ENCODE data around the gene SLIT3. TPM values are rescaled to one million over a fixed set of nuclear protein-coding genes. Genes with fewer than 3 reads are reported as not detected.

The SLIT3 gene
- total RNA-seq, 6 experiments from 2014 or later = 0.31 to 1.2 (median 0.65) TPM

DNA sequence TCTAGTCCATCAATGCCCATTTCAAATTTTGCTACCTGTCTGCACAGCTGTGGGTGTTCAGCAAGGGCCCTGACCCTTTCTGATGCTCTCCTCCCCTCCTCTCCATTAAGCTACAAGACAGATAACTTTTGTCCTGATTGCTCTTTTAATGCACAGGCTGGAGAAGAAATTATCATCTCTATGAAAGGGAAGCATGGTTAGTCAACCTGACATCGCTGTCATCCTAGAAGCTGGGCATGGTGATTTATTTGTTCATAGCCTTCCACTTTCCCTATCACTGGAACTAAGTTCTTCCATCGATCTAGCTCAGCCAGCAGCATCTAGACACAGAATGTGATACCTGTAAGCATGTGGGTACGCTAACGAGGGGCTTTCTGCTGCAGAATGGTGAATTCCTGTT, 50.1 kb downstream of the SLIT3 start:
- no peak for DNase-seq
- intact Hi-C loops (cut with DNase I) = no loop called here
- WGBS (ENCODE audit: insufficient coverage, low coverage, low lambda C conversion rate, missing lambda C conversion rate) = 50% methylated on average over 4 of the region's 4 CpGs
- Histone ChIP-seq H3K27ac (no peak overlapping the region), H3K27me3 (no peaks in the 10 kb centered on the region), H3K9me3 (no peaks in the 10 kb centered on the region), H3K4me3 (no peak overlapping the region), H3K4me1 (no peaks in the 10 kb centered on the region), H3K36me3 (no peaks in the 10 kb centered on the region)
- ATAC-seq = no peak
- TF ChIP-seq POLR2A (IDR thresholded peaks at IDR 0.05) (no peak), CTCF (IDR thresholded peaks at IDR 0.05) (no peak)

GRCh38 chr5:169248996-169249395, 51.9 kb downstream of the SLIT3 start:
- ATAC-seq (no peak), DNase-seq (no peak)
- no peaks in the 10 kb centered on the region for H3K9me3 ChIP-seq
- no peaks in the 10 kb centered on the region for H3K36me3 ChIP-seq
- H3K27me3 ChIP-seq = no peaks in the 10 kb centered on the region
- no peak for TF ChIP-seq POLR2A (IDR thresholded peaks at IDR 0.05)
- no peak for TF ChIP-seq CTCF (IDR thresholded peaks at IDR 0.05)
- intact Hi-C loops (cut with DNase I) = no loop called here
- no peak overlapping the region for H3K27ac ChIP-seq
- 57% methylated on average over 1 of the region's 1 CpG for WGBS (ENCODE audit: insufficient coverage, low coverage, low lambda C conversion rate, missing lambda C conversion rate)
- H3K4me3 ChIP-seq = no peak overlapping the region
- no peaks in the 10 kb centered on the region for H3K4me1 ChIP-seq

- no peak for TF ChIP-seq POLR2A (IDR thresholded peaks at IDR 0.05)
- no peak for TF ChIP-seq CTCF (IDR thresholded peaks at IDR 0.05)
- ATAC-seq (no peak), DNase-seq (no peak)
- no peaks in the 10 kb centered on the region for H3K27me3 ChIP-seq
- no peak overlapping the region for H3K4me3 ChIP-seq
- WGBS (ENCODE audit: insufficient coverage, low coverage, low lambda C conversion rate, missing lambda C conversion rate) = 35% methylated on average over 3 of the region's 3 CpGs
- no peaks in the 10 kb centered on the region for H3K36me3 ChIP-seq
- intact Hi-C loops (cut with DNase I) = no loop called here
- H3K9me3 ChIP-seq = no peaks in the 10 kb centered on the region
- no peak overlapping the region for H3K27ac ChIP-seq
- H3K4me1 ChIP-seq = no peaks in the 10 kb centered on the region
These were observed 52.4 kb downstream of the SLIT3 start for GRCh38 chr5:169248550-169248949.

DNA sequence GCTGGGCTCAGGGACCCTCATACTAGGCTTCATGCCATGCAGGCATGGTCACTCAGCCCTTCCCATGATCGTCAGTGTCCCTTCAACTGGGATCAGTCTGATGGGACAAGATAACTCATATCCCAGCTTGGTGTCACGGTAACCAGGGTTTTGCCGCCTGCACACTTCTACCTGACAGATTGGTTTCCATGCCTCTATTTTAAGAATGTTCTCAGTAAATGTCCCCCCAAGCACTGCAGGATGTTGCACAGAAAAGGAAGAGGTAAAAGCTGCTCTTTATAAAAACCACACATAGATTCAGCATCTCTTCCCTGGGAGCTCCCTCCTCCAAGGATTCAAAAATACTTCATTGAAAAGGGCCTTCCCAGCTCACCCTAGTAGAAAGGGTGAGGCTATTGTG, 56.1 kb downstream of the SLIT3 start:
- Histone ChIP-seq H3K36me3 (no peaks in the 10 kb centered on the region), H3K27ac (no peak overlapping the region), H3K4me1 (no peaks in the 10 kb centered on the region), H3K27me3 (no peaks in the 10 kb centered on the region), H3K9me3 (no peaks in the 10 kb centered on the region), H3K4me3 (no peak overlapping the region)
- intact Hi-C loops (cut with DNase I) = no loop called here
- no peak for ATAC-seq
- TF ChIP-seq POLR2A (IDR thresholded peaks at IDR 0.05) (no peak), CTCF (IDR thresholded peaks at IDR 0.05) (no peak)
- no peak for DNase-seq
- WGBS (ENCODE audit: insufficient coverage, low coverage, low lambda C conversion rate, missing lambda C conversion rate) = 44% methylated on average over 1 of the region's 3 CpGs

Measured in right lobe of liver (tissue), 6 donors.